Vagina (tissue), 2 donors: Measurements from ENCODE around the gene MTMR3.

Experiments used
- CTCF ChIP-seq, 3 experiments: fragments of 450-650 bp in 2 of 3; fragments of 200-600 bp in 1 of 3; sonication (generic) in 1 of 3; IDR thresholded peaks; one replicate each; pipeline ENCODE4 v1.5.1; 2017 to 2019; ENCODE audit warnings: antibody characterized with exemption in 3 of 3, mild to moderate bottlenecking in 2 of 3, moderate library complexity in 2 of 3
- POLR2A ChIP-seq, 2 donors: fragments of 450-650 bp; IDR thresholded peaks; one replicate each; pipeline ENCODE4 v1.6.1; 2017; ENCODE audit warnings: antibody characterized with exemption in 2 of 2, mild to moderate bottlenecking in 2 of 2, moderate library complexity in 2 of 2
- POLR2AphosphoS5 ChIP-seq, 2 donors: sonication (generic); formaldehyde crosslinking; IDR thresholded peaks; one replicate each; pipeline ENCODE4 v1.9.0; 2017; ENCODE audit warnings: antibody characterized with exemption in 2 of 2, mild to moderate bottlenecking in 2 of 2, low read depth in 1 of 2; ENCODE audit not compliant: insufficient read depth in 1 of 2

GRCh38 chr22:29946220-29946619 lies 63.2 kb downstream of the MTMR3 start:
- TF ChIP-seq CTCF (IDR thresholded peaks at IDR 0.05) (no peak), POLR2A (IDR thresholded peaks at IDR 0.05) (no peak), POLR2AphosphoS5 (IDR thresholded peaks at IDR 0.05; ENCODE audit: insufficient read depth in 1 of 2, low read depth in 1 of 2) (no peak)
